Raji (cell line): ENCODE data around the gene STXBP6.

Source experiments
- POLR2A ChIP-seq: IDR thresholded peaks from 2 replicates; pipeline ENCODE4 v1.6.1; 2011; ENCODE audit warnings: low read depth, low read length, control low read depth; ENCODE audit not compliant: insufficient read depth

STXBP6 gene

DNA sequence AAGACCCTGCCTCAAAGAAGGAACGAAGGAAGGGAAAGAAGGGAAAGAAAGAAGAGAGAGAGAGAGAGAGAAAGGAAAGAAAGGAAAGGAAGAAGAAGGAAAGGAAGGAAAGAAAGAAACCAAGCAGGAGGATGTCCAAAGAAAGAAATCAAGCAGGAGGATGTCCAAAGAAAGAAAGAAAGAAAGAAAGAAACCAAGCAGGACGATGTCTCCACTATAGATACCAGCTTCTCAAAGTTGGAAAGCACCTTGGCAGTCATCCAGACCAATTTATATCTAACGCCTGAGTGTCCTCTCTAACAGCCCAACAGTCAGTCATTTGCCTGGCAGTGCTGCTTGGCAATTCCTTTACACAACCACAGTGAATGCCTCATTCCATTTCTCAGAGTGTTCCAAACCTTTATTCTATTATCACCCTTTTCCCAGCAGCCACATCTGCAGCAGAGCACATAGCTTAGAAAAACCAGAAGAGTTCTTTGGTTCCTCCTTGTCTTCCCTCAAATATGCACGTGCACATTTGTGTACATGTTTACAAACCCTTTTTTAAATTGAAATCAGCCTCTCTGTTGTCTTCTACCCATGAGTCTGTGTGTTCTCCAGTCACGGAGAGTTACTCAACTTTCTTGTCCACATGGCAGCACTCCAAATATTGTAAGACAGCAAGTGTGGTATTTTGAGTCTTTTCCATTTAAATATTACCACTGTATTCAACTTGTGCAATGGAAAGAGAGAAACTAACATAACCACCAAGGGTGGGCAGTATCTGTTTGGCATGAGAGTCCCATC, 138.4 kb downstream of the STXBP6 start:
- no peak for TF ChIP-seq POLR2A

DNA sequence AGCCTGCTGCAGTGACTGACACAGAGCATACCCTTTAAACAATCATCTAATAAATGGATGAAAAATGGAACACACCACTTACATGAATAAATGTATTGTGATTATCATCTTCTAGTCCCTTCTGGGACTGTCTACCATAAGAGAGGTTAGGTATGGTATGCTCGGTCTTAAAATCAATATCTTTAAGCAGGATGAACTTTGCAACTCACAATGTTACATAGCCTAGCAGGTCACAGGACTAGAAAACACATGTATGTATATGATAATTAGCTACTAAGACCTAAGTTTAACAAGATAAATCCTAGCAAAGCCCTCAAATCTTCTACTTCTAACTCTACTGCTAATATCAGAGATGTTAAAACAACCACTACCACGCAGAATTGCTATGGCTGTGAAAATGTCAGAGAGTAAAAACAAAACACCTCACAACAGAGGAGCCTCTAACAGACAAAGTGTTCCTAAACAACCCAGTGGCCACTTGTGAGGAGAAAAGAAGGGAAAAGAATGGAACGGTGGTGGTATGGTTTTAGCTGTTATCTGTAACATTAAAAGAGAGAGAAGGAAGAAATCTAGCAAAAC, 139.4 kb downstream of the STXBP6 start:
- no peak for TF ChIP-seq POLR2A

DNA sequence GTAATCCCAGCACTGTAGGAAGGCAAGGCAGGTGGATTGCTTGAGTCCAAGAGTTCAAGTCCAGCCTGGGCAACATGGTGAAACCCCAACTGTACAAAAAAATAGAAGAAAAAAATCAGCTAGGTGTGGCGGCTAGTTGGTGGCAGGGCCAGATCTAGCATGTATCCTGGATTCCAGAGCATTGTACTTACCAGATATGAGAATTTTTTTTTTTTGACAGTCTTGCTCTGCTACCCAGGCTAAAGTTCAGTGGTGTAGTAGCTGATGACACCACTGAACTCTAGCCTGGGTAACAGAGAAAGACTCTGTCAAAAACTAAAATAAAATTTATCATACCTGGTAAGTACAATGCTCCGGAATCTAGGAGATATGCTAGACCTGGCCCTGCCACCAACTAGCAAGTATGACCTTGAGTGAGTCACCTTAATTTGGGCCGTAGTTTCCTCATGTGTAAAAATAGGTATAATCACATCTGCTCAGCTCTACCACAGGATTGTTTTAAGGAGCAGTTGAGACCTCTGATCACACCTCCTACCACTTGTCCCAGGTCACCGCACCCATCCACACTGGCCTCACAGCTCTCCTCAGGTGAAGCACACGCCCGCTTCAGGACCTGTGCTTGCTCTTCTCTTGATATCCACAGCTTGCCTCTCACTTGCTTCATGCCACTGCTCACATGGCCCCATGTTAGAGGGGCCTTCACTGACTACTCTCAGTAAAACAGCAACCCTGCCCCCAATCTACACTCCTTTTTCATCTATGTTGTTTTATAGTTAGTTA, 140.2 kb downstream of the STXBP6 start:
- TF ChIP-seq POLR2A, result no peak

DNA sequence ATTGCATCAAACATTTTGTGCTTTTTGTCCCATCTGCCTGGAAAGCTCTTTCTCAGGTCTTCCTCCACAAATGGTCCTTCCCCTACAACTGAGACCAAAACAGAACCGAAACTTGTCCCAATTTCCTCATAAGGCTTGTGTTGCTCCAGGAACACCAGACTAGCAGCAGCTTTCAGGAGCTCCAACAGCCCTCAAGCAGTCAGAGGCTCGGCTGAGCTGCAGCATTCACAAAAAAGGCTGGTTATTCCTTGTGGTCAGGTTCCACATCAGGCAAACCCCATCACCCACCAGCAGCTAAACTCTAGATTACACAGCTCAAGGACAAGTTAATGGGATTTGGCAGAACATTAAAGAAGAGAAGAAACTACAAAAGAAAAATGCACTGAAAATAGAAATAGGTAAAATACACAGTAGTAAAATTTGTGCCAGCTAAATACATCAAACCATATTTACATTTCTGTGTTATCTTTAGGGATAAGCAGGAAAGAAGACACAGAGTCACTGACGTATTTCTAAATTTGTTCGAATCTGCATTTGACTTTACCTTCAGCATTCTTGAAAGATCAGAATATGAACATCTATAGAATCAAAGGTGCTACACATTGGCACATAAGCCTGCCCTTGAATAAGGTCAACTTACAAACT, 141.2 kb downstream of the STXBP6 start:
- TF ChIP-seq POLR2A, result no peak

DNA sequence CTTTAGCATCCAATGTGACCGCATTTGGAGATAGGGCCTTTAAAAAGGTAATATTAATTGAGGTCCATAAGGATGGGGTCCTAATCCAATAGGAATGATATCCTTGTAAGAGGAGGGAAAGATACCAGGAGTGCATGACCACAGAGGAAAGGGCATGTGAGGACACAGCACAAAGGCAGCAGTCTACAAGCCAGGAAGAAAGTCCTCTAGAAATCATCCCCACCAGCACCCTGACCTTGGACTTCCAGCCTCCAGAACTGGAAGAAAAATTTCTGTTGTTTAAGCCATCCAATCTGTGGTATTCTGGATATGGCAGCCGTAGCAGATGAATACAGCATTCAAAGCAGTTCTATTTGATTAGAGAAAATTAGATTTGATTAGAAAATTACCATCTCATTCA, 145.4 kb downstream of the STXBP6 start:
- no peak for TF ChIP-seq POLR2A

DNA sequence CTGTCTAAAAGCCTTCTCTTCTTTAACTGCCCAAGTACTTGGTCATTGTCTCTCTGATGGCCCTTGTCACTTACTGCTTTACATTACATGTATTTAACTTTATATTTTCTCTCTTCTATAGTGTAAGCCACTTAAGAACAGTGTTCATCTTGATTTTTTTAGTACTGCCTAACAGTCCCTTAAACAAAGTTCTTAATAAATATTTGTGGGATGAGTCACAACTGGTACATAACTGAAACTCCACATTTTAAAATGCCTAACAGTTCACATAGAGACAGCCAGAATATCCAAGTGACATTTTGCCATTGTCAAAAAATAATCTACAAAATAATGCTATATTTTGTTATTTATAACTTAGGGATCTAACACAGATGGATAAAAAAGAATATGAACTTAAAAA, 146.6 kb downstream of the STXBP6 start:
- TF ChIP-seq POLR2A, result no peak

DNA sequence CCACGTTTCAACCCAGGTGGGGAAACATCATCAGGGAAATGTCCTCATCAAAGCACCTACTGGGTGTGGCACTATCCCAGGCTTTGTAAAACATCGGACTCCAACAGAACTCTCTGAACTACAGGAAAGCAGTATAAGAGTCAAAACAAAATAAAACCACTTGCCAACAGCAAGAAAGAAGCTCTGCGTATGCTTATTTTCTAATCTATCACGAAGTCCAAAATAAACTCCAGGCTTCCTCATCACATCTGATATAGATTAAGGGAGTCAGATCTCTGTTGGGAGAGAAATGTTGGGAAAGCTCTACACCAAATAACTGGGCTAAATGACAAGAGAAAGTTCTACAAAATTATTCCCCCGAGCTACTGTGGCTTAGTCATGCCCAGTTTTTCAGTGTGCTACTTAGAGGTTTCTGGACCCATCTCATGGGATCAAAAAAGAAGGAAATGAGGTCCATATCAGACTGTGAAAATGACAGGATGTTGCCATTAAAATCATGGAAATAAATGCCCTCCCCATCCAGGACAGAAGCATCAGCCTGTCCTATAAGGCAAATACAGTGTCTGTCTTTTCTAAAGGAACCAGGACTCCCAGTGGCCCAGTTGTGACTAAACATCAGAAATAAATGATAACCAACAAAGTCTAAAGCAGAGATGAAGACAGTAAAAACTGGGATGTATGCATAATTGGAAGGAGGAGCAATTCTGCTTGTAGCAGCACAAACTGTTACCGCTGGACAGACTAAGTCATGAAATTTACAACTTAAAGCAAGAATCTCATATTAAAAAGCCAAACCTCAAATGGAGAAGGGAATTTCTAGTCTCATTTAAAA, 149.5 kb downstream of the STXBP6 start:
- TF ChIP-seq POLR2A, result no peak

DNA sequence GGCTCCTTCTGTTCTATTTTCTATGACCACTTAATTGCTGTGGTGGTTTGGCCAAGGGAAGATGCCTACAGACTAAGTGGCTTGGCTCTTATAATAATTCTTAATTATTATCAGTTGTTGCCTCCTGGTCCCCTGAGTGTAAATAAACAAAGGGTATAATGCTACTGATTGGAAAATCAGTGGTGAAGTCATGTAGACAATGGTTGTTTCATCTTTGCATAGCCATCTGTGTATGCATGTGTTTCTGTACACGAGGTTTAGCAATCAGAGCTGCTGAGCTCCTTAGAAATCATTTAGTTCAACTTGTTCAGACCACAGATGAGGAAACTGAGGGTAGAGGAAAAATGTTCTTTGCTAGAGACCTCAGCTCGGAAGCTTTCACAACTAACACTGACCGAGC, 152.2 kb downstream of the STXBP6 start:
- no peak for TF ChIP-seq POLR2A

DNA sequence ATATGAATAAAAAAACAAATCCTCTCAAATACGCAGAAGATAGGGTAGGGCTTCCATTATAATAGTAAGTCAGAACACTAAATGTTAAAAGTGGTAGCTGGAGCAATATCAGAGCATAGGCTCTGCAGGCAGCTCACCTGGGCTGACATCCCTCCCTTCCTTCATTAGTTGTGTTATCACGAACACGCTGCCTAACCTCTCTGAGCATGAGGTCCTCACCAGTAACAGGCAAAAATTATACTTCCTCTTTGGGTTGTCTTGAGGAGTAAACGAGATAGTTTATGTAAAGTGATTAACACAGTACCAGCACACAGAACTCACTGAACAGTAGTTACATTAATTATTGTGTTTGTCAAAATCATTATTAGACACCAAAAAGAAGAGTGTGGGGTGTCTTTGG, 154.3 kb downstream of the STXBP6 start:
- TF ChIP-seq POLR2A, result no peak

DNA sequence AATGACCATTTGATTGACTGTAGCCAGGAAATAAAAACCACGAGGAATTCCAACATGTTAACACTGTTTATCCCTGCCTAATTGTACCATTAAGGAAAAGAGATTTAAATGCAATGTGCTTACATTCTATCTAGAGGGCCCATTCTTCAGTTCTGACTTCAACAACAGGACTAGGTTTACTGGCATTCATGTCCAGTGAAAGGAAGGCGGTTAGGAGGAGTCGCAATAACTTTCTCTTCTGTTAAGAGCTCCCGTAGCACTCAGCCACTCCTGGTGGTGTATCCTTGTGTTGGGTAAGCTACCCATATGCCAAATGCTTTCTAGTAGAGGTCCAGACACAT, 154.7 kb downstream of the STXBP6 start:
- TF ChIP-seq POLR2A, result no peak

DNA sequence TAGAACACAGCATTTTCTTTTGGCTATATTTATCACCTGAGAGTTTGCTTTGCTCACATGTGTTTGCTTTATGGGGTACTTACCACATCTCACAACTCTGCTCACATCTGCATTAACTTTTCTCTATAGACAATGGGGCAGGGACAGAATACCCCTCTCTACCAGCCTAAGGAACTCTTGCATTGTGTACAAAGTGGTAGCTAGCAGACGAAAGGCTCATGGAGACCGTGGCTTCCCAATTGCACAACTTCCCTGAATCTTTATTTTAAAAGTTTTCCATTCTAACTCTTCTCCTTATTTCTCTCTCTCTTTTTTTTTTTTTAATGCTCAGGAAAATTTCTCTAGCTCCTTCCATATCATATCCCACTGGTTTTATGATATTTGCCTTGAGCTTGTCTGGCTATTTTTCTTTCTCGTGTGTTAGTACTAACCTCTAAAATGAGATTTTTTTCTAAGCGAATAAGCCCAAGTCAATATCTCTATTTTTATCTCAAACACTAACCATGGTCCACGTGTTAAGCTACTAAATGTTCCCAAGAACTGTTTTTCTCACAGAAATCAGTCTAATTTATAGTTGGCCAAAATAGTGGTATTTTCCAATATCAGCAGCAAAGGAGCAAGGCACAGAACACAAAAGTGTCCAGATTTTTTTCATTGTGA, 155.2 kb downstream of the STXBP6 start:
- no peak for TF ChIP-seq POLR2A

DNA sequence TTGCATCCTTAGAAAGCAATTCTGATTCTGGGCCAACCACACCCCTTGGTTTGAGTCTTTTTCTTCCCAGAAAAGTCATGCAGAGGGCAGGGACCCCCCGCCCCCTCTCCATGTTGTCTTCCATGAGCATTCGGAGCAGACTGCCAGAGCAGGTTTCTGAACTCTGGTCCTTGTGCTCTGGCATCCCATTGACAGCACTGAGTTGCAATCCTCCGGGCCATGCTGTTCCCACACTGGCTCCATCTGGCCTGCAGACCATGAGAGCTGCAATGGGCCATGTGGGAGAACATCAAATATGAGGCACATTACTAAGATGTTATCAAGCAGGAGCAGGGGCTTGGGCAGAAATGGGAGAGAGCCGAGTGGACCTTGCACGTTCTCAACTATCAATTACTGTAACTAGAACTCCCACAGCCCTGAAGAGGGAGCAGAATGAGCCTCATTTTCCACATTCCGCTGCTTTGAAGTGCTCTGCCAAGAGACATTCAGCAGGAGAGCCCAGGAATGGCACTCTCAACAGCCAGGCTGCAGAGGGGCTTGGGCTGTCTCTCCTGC, 157.4 kb downstream of the STXBP6 start:
- TF ChIP-seq POLR2A, result no peak

DNA sequence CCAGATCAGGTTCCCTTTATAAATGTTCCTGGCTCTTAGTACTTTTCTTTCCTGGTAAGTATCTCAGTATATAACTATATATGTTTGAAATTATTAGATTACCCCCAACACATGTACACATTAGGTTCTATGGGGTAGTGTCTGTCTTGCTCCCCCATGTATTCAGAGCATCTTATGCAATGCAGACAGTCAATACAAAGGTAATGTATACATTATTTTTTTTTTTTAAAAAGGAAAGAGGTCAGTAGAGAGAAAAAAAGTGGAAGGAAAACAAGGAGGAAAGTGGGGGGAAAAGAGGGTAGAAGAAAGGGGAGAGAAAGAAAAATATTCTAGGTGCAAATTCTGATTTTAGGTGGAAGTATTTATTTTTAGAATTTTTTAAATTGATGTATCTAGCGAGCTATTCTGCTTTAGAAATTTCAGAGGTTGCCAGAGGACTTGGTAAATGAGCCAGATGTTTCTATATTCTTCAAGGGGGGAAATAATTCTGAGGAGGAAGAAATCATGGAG, 157.9 kb downstream of the STXBP6 start:
- TF ChIP-seq POLR2A, result no peak

DNA sequence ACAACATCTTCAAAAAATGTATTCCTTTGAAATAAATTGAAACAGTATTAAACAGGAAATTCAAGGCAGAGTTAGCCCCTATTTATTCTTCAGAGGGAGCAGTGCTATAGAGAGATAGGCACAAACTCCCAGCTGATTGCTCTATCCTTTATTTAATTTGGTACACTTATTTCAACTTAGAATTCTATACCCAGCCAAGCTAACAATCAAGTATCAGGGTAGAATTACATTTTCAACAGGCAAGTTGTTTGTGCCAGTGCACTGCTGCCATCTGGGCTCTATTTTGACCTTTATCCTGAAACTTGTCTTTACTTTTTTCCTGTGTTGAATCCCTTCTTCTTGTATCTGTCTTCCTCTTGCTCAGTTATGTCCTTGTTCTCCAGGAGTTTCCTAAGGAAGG, 159.2 kb downstream of the STXBP6 start:
- no peak for TF ChIP-seq POLR2A
